ENCODE measurements around the gene LCMT2. TPM values are rescaled to one million over a fixed set of nuclear protein-coding genes. Genes with fewer than 3 reads are reported as not detected.
A peak's percentile ranks its signal among the peaks of the same experiment; 100 is the strongest.

Gene LCMT2
- total RNA-seq, 1 donor from 2014 or later: 4.7 TPM

DNA sequence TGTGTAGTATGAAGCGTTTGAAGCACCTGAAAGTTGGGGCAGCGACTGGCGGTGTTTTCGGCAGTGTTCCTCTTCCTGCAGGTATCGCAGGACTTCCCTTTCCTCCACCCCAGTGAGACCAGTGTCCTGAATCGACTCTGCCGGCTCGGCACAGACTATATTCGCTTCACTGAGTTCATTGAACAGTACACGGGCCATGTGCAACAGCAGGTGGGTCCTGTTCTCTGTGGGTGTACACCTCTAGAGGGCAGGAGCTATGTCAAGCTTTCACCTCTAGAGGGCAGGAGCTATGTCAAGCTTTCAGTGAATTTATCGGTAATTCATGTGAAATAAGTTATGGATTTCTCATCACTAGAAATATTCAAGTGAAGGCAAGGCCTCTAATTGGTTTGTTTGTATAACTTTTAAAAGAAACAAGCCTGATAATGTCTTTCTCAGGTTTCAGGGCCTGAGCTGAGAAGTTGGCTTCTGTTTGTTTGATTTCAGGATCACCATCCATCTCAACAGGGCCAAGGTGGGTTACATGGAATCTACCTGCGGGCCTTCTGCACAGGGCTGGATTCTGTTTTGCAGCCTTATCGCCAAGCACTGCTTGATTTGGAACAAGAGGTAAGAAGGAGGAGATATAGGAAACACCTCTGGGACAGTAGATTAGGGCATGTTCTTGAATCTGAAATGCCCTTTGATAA is 45.8 kb upstream of the LCMT2 start:
- Mint-ChIP-seq H3K9me3 (ENCODE audit: unreplicated experiment) (no peaks in the 10 kb centered on the region), H3K27ac (ENCODE audit: unreplicated experiment) (peak overlapping the region; percentile 12), H3K36me3 (ENCODE audit: low read depth, unreplicated experiment) (peaks cover 10% of the 10 kb centered on the region), H3K4me1 (ENCODE audit: low read depth, unreplicated experiment) (no peaks in the 10 kb centered on the region), H3K27me3 (ENCODE audit: low read depth, unreplicated experiment) (no peaks in the 10 kb centered on the region), H3K4me3 (ENCODE audit: unreplicated experiment) (no peak overlapping the region)
- DNase-seq (ENCODE audit: low read depth): no peak
- no peak overlapping the region for H3K4me3 ChIP-seq (ENCODE audit: insufficient read depth, low read depth, low read length)
- no peaks in the 10 kb centered on the region for H3K9me3 ChIP-seq (ENCODE audit: insufficient read depth, low read depth, low read length)
- H3K36me3 ChIP-seq (ENCODE audit: insufficient read depth, low read length): peaks cover 16% of the 10 kb centered on the region
- FAIRE-seq: no peak
- no peak overlapping the region for H3K4me2 ChIP-seq (ENCODE audit: low read length)
- no peaks in the 10 kb centered on the region for H3K27me3 ChIP-seq (ENCODE audit: insufficient read depth, low read length)
- H2AFZ ChIP-seq (ENCODE audit: low read depth, low read length): no peak overlapping the region
- no peak for TF ChIP-seq EZH2 (IDR thresholded peaks at IDR 0.05; ENCODE audit: insufficient read depth, low read length)
- TF ChIP-seq, protein P1, sequence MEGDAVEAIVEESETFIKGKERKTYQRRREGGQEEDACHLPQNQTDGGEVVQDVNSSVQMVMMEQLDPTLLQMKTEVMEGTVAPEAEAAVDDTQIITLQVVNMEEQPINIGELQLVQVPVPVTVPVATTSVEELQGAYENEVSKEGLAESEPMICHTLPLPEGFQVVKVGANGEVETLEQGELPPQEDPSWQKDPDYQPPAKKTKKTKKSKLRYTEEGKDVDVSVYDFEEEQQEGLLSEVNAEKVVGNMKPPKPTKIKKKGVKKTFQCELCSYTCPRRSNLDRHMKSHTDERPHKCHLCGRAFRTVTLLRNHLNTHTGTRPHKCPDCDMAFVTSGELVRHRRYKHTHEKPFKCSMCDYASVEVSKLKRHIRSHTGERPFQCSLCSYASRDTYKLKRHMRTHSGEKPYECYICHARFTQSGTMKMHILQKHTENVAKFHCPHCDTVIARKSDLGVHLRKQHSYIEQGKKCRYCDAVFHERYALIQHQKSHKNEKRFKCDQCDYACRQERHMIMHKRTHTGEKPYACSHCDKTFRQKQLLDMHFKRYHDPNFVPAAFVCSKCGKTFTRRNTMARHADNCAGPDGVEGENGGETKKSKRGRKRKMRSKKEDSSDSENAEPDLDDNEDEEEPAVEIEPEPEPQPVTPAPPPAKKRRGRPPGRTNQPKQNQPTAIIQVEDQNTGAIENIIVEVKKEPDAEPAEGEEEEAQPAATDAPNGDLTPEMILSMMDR (IDR thresholded peaks at IDR 0.05; ENCODE audit: insufficient read depth, low read depth, low read length): peak; percentile 69
- peaks cover 5% of the 10 kb centered on the region for H4K20me1 ChIP-seq (ENCODE audit: insufficient read depth, low read length)
- H3K9ac ChIP-seq (ENCODE audit: low read length): no peak overlapping the region
- peaks cover 5% of the 10 kb centered on the region for H3K4me1 ChIP-seq (ENCODE audit: insufficient read depth, low read length)
- H3K79me2 ChIP-seq (ENCODE audit: insufficient read depth, low read length): peaks cover 25% of the 10 kb centered on the region
- no peak overlapping the region for H3K27ac ChIP-seq (ENCODE audit: low read depth, low read length)

DNA sequence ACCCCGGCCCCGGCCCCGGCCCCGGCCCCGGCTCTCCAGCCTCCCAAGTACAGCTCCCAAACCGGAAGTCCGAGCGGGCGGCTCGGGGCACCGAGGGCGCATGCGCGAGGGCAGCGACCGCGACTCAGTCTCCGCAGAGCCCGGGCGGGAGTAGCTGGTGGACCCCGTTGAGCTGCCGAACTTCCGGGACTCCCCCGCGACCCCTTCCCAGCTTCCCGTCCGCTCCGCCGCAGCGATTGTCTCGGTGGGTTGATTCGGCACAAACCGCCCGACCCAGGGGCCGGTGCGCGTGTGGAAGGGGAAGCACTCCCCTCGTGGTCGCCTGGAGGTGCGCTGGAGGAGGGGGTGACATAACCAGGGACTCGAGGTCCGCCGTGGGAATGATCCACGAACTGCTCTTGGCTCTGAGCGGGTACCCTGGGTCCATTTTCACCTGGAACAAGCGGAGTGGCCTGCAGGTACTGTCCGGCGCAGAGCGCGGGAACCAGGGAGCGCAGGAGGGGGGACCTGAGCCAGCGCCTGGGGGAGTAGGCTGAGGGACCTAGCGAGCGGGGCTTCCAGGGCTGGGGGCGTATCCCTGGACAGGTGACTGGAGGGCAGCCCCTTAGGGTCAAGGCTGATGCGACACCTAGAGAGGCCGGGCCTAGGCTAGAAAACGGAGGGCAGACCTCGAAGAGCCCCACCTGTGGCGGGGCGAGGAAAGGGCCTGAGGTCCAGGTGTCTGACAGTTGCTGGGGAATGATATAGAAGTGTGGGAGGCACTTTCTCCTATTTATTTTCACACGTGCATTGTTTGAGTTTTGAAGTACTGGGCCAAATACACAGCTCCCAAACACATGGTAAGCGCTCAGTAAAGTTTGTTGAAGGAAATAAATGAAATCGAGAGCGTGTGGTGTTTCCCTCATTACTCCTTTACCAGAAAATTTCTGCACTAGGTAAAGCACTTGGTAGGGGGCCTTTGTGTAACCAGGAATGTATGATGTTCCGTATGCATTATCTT is 40.9 kb upstream of the LCMT2 start, which contains the start of the genes TUBGCP4 and ZSCAN29:
TSS of gene TUBGCP4 (plus strand) at position 127 of the 1,000 bp plus-strand sequence. CDS start at position 381, 254 bp downstream.
TSS of gene ZSCAN29 (minus strand) at position 69 of the 1,000 bp plus-strand sequence. CDS start 1,130 bp downstream, outside the sequence.
- no peaks in the 10 kb centered on the region for H3K27me3 Mint-ChIP-seq (ENCODE audit: low read depth, unreplicated experiment)
- peak within 1 kb of the TSS; percentile 86 for H3K4me3 ChIP-seq (ENCODE audit: insufficient read depth, low read depth, low read length)
- peaks cover 2% of the 10 kb centered on the region for H3K36me3 ChIP-seq (ENCODE audit: insufficient read depth, low read length)
- H3K36me3 Mint-ChIP-seq (ENCODE audit: low read depth, unreplicated experiment): peaks cover 26% of the 10 kb centered on the region
- peaks cover 10% of the 10 kb centered on the region for H3K4me1 ChIP-seq (ENCODE audit: insufficient read depth, low read length)
- peaks cover 11% of the 10 kb centered on the region for H3K4me1 Mint-ChIP-seq (ENCODE audit: low read depth, unreplicated experiment)
- H3K4me3 Mint-ChIP-seq (ENCODE audit: unreplicated experiment): peak within 1 kb of the TSS; percentile 97
- peak within 1 kb of the TSS; percentile 95 for H3K4me2 ChIP-seq (ENCODE audit: low read length)
- peaks cover 52% of the 10 kb centered on the region for H3K79me2 ChIP-seq (ENCODE audit: insufficient read depth, low read length)
- TF ChIP-seq EZH2 (IDR thresholded peaks at IDR 0.05; ENCODE audit: insufficient read depth, low read length): no peak
- TF ChIP-seq, protein P1 (IDR thresholded peaks at IDR 0.05; ENCODE audit: insufficient read depth, low read depth, low read length): no peak
- no peaks in the 10 kb centered on the region for H3K9me3 Mint-ChIP-seq (ENCODE audit: unreplicated experiment)
- peak within 1 kb of the TSS; percentile 77 for H3K27ac Mint-ChIP-seq (ENCODE audit: unreplicated experiment)
- peak; percentile 28 for DNase-seq (ENCODE audit: low read depth)
- peaks cover 17% of the 10 kb centered on the region for H4K20me1 ChIP-seq (ENCODE audit: insufficient read depth, low read length)
- no peak for FAIRE-seq
- H3K9me3 ChIP-seq (ENCODE audit: insufficient read depth, low read depth, low read length): no peaks in the 10 kb centered on the region
- no peaks in the 10 kb centered on the region for H3K27me3 ChIP-seq (ENCODE audit: insufficient read depth, low read length)
- H2AFZ ChIP-seq (ENCODE audit: low read depth, low read length): peak within 1 kb of the TSS; percentile 99
- H3K9ac ChIP-seq (ENCODE audit: low read length): peak within 1 kb of the TSS; percentile 86
- peak within 1 kb of the TSS; percentile 46 for H3K27ac ChIP-seq (ENCODE audit: low read depth, low read length)

All from astrocyte (in vitro differentiated cells and primary cell).